Liver (tissue), 9 donors: ENCODE measurements around the gene DNAH5. TPM values are rescaled to one million over a fixed set of nuclear protein-coding genes. Genes with fewer than 3 reads are reported as not detected.

Source experiments
- DNase-seq: peaks from one replicate; pipeline ENCODE4 v3.0.0-alpha.2; 2017; ENCODE audit warnings: low spot score
- H3K27ac ChIP-seq, 2 donors: one replicate each; pipeline ENCODE4 v1.7.0; 2013; ENCODE audit warnings: inconsistent platforms in 2 of 2, low read length in 2 of 2, control low read depth in 1 of 2, low read depth in 1 of 2, mild to moderate bottlenecking in 1 of 2
- H3K27me3 ChIP-seq, 4 donors: one replicate each; pipeline versions ENCODE4 v1.6.1 to v1.7.0; 2013; ENCODE audit warnings: low read length in 3 of 4, inconsistent platforms in 1 of 4, mild to moderate bottlenecking in 1 of 4, moderate library complexity in 1 of 4; ENCODE audit not compliant: control insufficient read depth in 4 of 4, insufficient read depth in 4 of 4
- H3K36me3 ChIP-seq, 4 donors: one replicate each; pipeline versions ENCODE4 v1.6.1 to v1.7.0; 2013; ENCODE audit warnings: low read length in 3 of 4, mild to moderate bottlenecking in 3 of 4, low read depth in 1 of 4, moderate library complexity in 1 of 4; ENCODE audit not compliant: control insufficient read depth in 4 of 4, insufficient read depth in 3 of 4
- H3K4me1 ChIP-seq, 4 donors: one replicate each; pipeline versions ENCODE4 v1.6.1 to v1.7.0; 2013; ENCODE audit warnings: low read length in 3 of 4, mild to moderate bottlenecking in 3 of 4, moderate library complexity in 1 of 4; ENCODE audit not compliant: control insufficient read depth in 4 of 4, insufficient read depth in 4 of 4
- H3K4me3 ChIP-seq, 3 donors: one replicate each; pipeline versions ENCODE4 v1.6.1 to v1.7.0; 2013; ENCODE audit warnings: low read length in 3 of 3, control low read depth in 1 of 3, low read depth in 1 of 3, mild to moderate bottlenecking in 1 of 3
- H3K9ac ChIP-seq, 2 donors: one replicate each; pipeline ENCODE4 v1.7.0; 2013; ENCODE audit warnings: low read length in 2 of 2, mild to moderate bottlenecking in 2 of 2, moderate library complexity in 2 of 2, control low read depth in 1 of 2, low read depth in 1 of 2
- H3K9me3 ChIP-seq, 4 donors: one replicate each; pipeline versions ENCODE4 v1.6.1 to v1.7.0; 2013; ENCODE audit warnings: low read length in 3 of 4; ENCODE audit not compliant: control insufficient read depth in 4 of 4
- CTCF ChIP-seq: fragments of 150-350 bp; IDR thresholded peaks from 2 replicates; pipeline ENCODE4 v1.5.1; 2017; ENCODE audit warnings: improper control_type of control experiment, low read depth, low read length; ENCODE audit not compliant: missing input control
- FOXA1 ChIP-seq: IDR thresholded peaks from 2 replicates; pipeline ENCODE4 v1.6.1; 2016; ENCODE audit warnings: antibody characterized with exemption
- FOXA2 ChIP-seq: IDR thresholded peaks from 2 replicates; pipeline ENCODE4 v1.6.1; 2016; ENCODE audit warnings: antibody characterized with exemption
- GABPA ChIP-seq, 2 donors: IDR thresholded peaks in 1 of 2; conservative IDR thresholded peaks in 1 of 2; 2 replicates each; pipeline ENCODE4 v1.6.1; 2016; ENCODE audit warnings: antibody characterized with exemption in 2 of 2, mild to moderate bottlenecking in 1 of 2, moderate library complexity in 1 of 2
- HNF4A ChIP-seq, 2 donors: conservative IDR thresholded peaks; 2 replicates each; pipeline ENCODE4 v1.6.1; 2016; ENCODE audit warnings: antibody characterized with exemption in 2 of 2, mild to moderate bottlenecking in 2 of 2
- HNF4G ChIP-seq: IDR thresholded peaks from 2 replicates; pipeline ENCODE4 v1.6.1; 2016; ENCODE audit warnings: antibody characterized with exemption
- JUND ChIP-seq, 2 donors: IDR thresholded peaks; 2 replicates each; pipeline ENCODE4 v1.6.1; 2016; ENCODE audit warnings: antibody characterized with exemption in 2 of 2
- MAX ChIP-seq: IDR thresholded peaks from 2 replicates; pipeline ENCODE4 v1.6.1; 2016; ENCODE audit warnings: antibody characterized with exemption
- NR2F2 ChIP-seq: IDR thresholded peaks from 2 replicates; pipeline ENCODE4 v1.6.1; 2016; ENCODE audit warnings: antibody characterized with exemption
- RAD21 ChIP-seq, 2 donors: IDR thresholded peaks; 2 replicates each; pipeline ENCODE4 v1.6.1; 2016; ENCODE audit warnings: antibody characterized with exemption in 2 of 2, mild to moderate bottlenecking in 2 of 2
- REST ChIP-seq: IDR thresholded peaks from 2 replicates; pipeline ENCODE4 v1.6.1; 2016; ENCODE audit warnings: antibody characterized with exemption, mild to moderate bottlenecking
- RXRA ChIP-seq, 2 donors: IDR thresholded peaks; 2 replicates each; pipeline ENCODE4 v1.6.1; 2017 to 2018; ENCODE audit warnings: antibody characterized with exemption in 2 of 2, mild to moderate bottlenecking in 1 of 2
- TAF1 ChIP-seq: conservative IDR thresholded peaks from 2 replicates; pipeline ENCODE4 v1.6.1; 2016; ENCODE audit warnings: antibody characterized with exemption, mild to moderate bottlenecking
- YY1 ChIP-seq: IDR thresholded peaks from 2 replicates; pipeline ENCODE4 v1.6.1; 2016; ENCODE audit warnings: antibody characterized with exemption, mild to moderate bottlenecking
- WGBS: extraction: QIAGEN DNeasy Blood & Tissue Kit; methylation state at CpG from one replicate; pipeline ENCODE4 v1.1.7; 2013; 5-methylcytosine and 5-hydroxymethylcytosine counted together
- polyA plus RNA-seq, 2 donors: library from polyadenylated mRNA; stranded (reverse) in 1 of 2; unstranded in 1 of 2; fragments of 200-250 nt in 1 of 2; fragments of >200 nt in 1 of 2; fragmentation: Nextera tagmentation in 1 of 2; extraction: Ambion mirVana in 1 of 2; gene quantifications; one replicate each; pipeline versions ENCODE4 v1.2.1 to v1.2.3, GENCODE V29; 2013 to 2015
- total RNA-seq, 2 donors: library from RNA; depleted of rRNA; stranded (reverse); fragments of >200 nt; gene quantifications; one replicate each; pipeline ENCODE4 v1.2.3, GENCODE V29; 2014
- TF ChIP-seq, protein P1 (sequence below): IDR thresholded peaks from 2 replicates; pipeline ENCODE4 v1.6.1; 2016; ENCODE audit warnings: antibody characterized with exemption
- donor health status: healthy.
- donor health status: healthy.
- donor health status: healthy.
- donor health status: healthy.
- donor health status: healthy.

The DNAH5 gene
- total and polyA plus RNA-seq, 4 donors: 0.19 to 14.8 (median 4.4) TPM

DNA sequence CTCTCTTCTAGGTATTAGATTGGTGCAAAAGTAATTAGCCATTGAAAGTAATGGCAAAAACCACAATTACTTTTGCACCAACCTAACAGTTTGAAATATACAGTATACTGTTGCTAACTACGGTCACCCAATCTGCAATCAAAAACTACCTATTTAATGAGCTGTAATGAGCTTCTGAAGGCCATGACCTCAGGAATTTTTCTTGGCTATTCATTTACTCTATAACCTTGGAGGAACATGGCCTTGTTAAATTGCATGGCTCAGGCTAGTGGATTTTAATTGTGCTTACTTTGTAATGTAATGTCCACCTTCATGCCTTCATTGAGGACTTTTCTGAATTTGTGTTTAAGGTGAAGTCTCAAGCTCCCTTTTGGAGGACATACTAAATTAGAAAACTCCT is 24.7 kb downstream of the DNAH5 start:
- Histone ChIP-seq H3K27me3 (no peaks in the 10 kb centered on the region), H3K4me1 (no peaks in the 10 kb centered on the region), H3K36me3 (peaks cover 0 to 2% (median 0%) of the 10 kb centered on the region in 4 donors), H3K9me3 (no peaks in the 10 kb centered on the region), H3K27ac (no peak overlapping the region), H3K9ac (no peak overlapping the region), H3K4me3 (no peak overlapping the region)
- TF ChIP-seq TAF1: no peak
- TF ChIP-seq YY1: no peak
- TF ChIP-seq FOXA1: no peak
- TF ChIP-seq JUND (IDR thresholded peaks at IDR 0.05): no peak
- no peak for TF ChIP-seq GABPA (IDR thresholded peaks at IDR 0.05 in 1 of 2, conservative IDR thresholded peaks at IDR 0.05 in 1 of 2)
- no peak for TF ChIP-seq FOXA2
- TF ChIP-seq RAD21 (IDR thresholded peaks at IDR 0.05): no peak
- TF ChIP-seq MAX: no peak
- TF ChIP-seq REST: no peak
- TF ChIP-seq, protein P1, sequence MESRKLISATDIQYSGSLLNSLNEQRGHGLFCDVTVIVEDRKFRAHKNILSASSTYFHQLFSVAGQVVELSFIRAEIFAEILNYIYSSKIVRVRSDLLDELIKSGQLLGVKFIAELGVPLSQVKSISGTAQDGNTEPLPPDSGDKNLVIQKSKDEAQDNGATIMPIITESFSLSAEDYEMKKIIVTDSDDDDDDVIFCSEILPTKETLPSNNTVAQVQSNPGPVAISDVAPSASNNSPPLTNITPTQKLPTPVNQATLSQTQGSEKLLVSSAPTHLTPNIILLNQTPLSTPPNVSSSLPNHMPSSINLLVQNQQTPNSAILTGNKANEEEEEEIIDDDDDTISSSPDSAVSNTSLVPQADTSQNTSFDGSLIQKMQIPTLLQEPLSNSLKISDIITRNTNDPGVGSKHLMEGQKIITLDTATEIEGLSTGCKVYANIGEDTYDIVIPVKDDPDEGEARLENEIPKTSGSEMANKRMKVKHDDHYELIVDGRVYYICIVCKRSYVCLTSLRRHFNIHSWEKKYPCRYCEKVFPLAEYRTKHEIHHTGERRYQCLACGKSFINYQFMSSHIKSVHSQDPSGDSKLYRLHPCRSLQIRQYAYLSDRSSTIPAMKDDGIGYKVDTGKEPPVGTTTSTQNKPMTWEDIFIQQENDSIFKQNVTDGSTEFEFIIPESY: no peak
- TF ChIP-seq CTCF: no peak
- no peak for TF ChIP-seq RXRA (IDR thresholded peaks at IDR 0.05)
- no peak for TF ChIP-seq HNF4G
- no peak for DNase-seq
- WGBS: 79% methylated on average over 1 of the region's 1 CpG

- no peaks in the 10 kb centered on the region for H3K9me3 ChIP-seq
- no peak overlapping the region for H3K4me3 ChIP-seq
- H3K9ac ChIP-seq: no peak overlapping the region
- H3K27ac ChIP-seq: no peak overlapping the region
- TF ChIP-seq, protein P1: no peak
- TF ChIP-seq JUND (IDR thresholded peaks at IDR 0.05): no peak
- no peak for TF ChIP-seq CTCF
- no peak for TF ChIP-seq NR2F2
- TF ChIP-seq RAD21 (IDR thresholded peaks at IDR 0.05): no peak
- TF ChIP-seq TAF1: no peak
- no peak for TF ChIP-seq HNF4A (conservative IDR thresholded peaks at IDR 0.05)
- TF ChIP-seq REST: no peak
- peaks cover 0 to 2% (median 0%) of the 10 kb centered on the region in 4 donors for H3K36me3 ChIP-seq
- no peaks in the 10 kb centered on the region for H3K4me1 ChIP-seq
- H3K27me3 ChIP-seq: no peaks in the 10 kb centered on the region
- no peak for DNase-seq
- 90% methylated on average over 15 of the region's 15 CpGs for WGBS
These were observed 25.4 kb downstream of the DNAH5 start for GRCh38 chr5:13919087-13919486.
